OCI-LY7 (cell line): ENCODE measurements around the gene ATP5F1D.

Experiments used
- EZH2phosphoT487 ChIP-seq: fragments of 200-600 bp; sonication (generic); IDR thresholded peaks from 2 replicates; pipeline ENCODE4 v1.6.1; 2018; ENCODE audit warnings: low read depth, borderline replicate concordance, mild to moderate bottlenecking, mixed run types, antibody characterized with exemption, low read length, moderate library complexity, mixed read lengths
- TF ChIP-seq, protein P1 (sequence below): fragments of 200-600 bp; sonication (generic); conservative IDR thresholded peaks from 2 replicates; pipeline ENCODE4 v1.5.1; 2014; ENCODE audit warnings: mild to moderate bottlenecking, antibody characterized with exemption, low read length, moderate library complexity, mixed read lengths

DNA sequence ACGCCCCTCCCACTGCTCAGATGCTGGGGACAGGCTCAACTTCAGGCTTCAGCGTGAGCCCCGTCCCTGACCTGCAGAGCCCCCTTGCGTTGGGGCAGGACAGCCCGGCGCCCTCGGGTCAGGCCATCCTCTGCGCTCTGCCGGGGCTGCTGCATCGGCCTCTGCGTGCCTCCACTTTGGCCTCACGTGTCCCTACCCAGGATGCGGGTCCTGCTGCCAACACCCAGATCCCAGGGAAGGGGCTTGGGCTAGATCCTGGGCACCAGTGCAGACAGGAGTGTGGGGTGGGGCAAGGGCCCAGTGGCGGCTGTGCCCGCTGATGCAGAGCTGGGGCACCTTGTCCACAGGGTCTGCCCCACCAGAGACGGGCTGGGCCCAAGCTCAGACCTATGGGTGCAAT is 16.7 kb upstream of the ATP5F1D start:
- TF ChIP-seq, protein P1, sequence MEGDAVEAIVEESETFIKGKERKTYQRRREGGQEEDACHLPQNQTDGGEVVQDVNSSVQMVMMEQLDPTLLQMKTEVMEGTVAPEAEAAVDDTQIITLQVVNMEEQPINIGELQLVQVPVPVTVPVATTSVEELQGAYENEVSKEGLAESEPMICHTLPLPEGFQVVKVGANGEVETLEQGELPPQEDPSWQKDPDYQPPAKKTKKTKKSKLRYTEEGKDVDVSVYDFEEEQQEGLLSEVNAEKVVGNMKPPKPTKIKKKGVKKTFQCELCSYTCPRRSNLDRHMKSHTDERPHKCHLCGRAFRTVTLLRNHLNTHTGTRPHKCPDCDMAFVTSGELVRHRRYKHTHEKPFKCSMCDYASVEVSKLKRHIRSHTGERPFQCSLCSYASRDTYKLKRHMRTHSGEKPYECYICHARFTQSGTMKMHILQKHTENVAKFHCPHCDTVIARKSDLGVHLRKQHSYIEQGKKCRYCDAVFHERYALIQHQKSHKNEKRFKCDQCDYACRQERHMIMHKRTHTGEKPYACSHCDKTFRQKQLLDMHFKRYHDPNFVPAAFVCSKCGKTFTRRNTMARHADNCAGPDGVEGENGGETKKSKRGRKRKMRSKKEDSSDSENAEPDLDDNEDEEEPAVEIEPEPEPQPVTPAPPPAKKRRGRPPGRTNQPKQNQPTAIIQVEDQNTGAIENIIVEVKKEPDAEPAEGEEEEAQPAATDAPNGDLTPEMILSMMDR: no peak
- TF ChIP-seq EZH2phosphoT487: no peak
